Measurements from ENCODE around the gene NR2F1-AS1. TPM values are rescaled to one million over a fixed set of nuclear protein-coding genes. Genes with fewer than 3 reads are reported as not detected.
"Not testable (repeated sequence)": the region's sequence is repeated elsewhere in the genome, so short reads cannot be mapped to it uniquely, and the experiment has no call there.

The NR2F1-AS1 gene
- total RNA-seq, 2 donors from 2014 or later: 0.69 to 2.4 TPM

DNA sequence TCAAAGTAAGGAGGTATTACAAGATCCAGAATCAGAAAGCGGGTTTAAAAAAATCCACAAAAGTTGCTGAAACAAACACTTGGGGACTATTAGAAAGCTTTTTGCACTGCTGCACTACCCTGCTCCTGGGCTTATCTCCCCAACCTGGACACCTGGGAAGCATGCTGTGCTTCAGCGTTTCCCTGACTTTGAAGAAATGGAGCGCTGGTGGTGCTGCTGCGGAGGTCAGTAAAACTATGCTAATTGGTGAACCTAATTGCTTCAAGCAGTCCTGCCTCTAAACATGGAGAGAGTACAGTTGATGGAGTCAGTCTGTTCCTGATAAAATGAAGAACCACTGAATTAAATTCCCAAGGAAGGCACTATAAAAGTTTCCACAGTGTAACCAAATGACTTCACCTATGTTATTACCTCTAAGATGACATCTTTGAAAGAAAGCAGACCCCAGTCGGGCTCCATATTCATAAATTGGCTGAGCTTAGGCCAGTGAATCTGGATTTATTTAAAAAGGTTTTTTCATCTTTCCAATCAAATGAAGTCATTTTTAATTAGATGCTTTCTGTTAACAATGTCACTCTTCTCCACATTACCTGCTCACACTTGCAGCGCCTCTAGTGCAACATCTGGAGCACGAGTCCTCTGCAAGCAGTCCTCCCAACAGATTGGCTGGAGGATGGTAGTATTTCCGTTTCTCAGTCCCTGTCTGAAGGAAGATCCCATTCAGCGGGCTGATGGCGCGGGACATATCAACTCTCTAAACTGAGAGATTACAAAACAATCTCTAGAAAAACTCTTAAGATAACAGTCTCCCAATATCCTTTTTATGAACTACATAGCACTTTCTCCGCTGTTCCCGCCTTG is 11.5 kb downstream of the NR2F1-AS1 start:
- no peak overlapping the region for H3K27ac ChIP-seq
- DNase-seq: no peak
- peaks cover 42% of the 10 kb centered on the region for H3K27me3 ChIP-seq
- no peak overlapping the region for H3K9ac ChIP-seq (ENCODE audit: low read depth in 2 of 2, low read length in 2 of 2)
- H3K4me3 ChIP-seq: no peak overlapping the region
- intact Hi-C loops (cut with DNase I): no loop called here
- no peaks in the 10 kb centered on the region for H3K36me3 ChIP-seq
- TF ChIP-seq, protein P1, sequence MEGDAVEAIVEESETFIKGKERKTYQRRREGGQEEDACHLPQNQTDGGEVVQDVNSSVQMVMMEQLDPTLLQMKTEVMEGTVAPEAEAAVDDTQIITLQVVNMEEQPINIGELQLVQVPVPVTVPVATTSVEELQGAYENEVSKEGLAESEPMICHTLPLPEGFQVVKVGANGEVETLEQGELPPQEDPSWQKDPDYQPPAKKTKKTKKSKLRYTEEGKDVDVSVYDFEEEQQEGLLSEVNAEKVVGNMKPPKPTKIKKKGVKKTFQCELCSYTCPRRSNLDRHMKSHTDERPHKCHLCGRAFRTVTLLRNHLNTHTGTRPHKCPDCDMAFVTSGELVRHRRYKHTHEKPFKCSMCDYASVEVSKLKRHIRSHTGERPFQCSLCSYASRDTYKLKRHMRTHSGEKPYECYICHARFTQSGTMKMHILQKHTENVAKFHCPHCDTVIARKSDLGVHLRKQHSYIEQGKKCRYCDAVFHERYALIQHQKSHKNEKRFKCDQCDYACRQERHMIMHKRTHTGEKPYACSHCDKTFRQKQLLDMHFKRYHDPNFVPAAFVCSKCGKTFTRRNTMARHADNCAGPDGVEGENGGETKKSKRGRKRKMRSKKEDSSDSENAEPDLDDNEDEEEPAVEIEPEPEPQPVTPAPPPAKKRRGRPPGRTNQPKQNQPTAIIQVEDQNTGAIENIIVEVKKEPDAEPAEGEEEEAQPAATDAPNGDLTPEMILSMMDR (IDR thresholded peaks at IDR 0.05): no peak
- no peaks in the 10 kb centered on the region for H3K9me3 ChIP-seq
- no peaks in the 10 kb centered on the region for H3K4me1 ChIP-seq

DNA sequence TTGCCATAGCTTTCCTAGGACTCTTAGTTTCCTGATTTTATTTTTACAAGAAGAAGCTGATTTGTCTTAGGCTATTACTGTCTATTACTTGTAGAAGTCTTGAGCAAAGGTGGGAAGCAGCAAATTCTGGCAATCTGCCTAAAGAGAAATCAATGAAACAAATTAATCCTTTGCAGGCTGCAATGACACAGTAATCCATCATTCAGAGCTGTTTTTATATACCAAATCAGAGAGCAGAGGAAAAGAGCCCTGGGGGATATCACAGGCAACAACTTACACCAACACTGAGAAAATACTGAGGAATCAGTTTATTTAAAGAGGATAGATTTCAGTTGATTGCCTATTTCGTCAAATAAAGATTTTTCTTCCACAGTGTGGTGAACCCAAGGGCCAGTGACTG is 13.6 kb downstream of the NR2F1-AS1 start:
- no peaks in the 10 kb centered on the region for H3K9me3 ChIP-seq
- no peaks in the 10 kb centered on the region for H3K4me1 ChIP-seq
- H3K9ac ChIP-seq (ENCODE audit: low read depth in 2 of 2, low read length in 2 of 2): no peak overlapping the region
- H3K36me3 ChIP-seq: no peaks in the 10 kb centered on the region
- no peak for DNase-seq
- no peak overlapping the region for H3K27ac ChIP-seq
- peaks cover 23% of the 10 kb centered on the region for H3K27me3 ChIP-seq
- intact Hi-C loops (cut with DNase I): no loop called here
- H3K4me3 ChIP-seq: no peak overlapping the region
- TF ChIP-seq, protein P1 (IDR thresholded peaks at IDR 0.05): no peak

DNA sequence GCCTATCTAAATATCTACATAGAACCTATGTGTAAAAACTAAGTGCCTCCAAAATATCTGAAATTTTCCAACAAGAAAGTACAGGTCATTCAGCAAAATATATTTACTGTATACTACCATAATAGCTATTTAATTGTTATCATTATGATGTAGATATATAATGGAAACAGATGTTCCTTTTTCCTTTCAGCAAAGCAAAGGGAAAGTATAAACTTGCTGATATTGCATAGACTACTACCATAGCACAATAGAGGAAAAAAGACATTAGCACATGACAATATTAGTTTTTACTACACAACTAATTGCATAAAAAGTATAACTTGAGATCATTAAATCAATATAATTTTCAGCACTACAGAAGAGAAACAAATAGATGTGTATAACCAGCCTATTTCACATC is 14.9 kb downstream of the NR2F1-AS1 start:
- H3K9me3 ChIP-seq: no peaks in the 10 kb centered on the region
- intact Hi-C loops (cut with DNase I): no loop called here
- H3K27me3 ChIP-seq: peaks cover 9% of the 10 kb centered on the region
- no peak overlapping the region for H3K4me3 ChIP-seq
- no peaks in the 10 kb centered on the region for H3K36me3 ChIP-seq
- H3K27ac ChIP-seq: no peak overlapping the region
- H3K4me1 ChIP-seq: no peaks in the 10 kb centered on the region
- H3K9ac ChIP-seq (ENCODE audit: low read depth in 2 of 2, low read length in 2 of 2): no peak overlapping the region
- no peak for DNase-seq
- TF ChIP-seq, protein P1 (IDR thresholded peaks at IDR 0.05): no peak

DNA sequence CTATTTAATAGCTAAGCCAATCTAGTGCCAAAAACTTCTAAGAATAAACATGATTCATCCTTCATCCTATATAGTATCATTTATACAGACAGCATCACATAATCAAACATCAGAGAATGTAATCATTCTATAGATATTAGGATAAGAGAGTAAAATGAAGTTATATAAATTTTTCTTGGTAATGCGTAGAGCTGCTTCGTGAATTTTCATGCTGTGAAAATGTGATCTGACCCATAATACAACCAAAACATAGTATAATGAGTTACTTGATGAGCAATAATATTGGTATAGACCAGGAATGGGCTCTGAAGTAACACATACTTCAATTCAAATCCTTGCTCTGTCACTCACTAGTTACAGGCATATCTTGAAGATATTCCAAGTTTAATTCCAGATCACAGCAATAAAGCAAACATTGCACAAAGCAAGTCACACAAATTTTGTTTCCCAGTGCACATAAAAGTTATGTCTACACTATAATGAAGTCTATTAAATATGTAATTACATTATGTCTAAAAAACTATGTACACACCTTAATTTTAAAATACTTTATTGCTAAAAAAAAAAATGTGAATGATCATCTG is 23.9 kb downstream of the NR2F1-AS1 start:
- intact Hi-C loops (cut with DNase I): no loop called here
- no peak overlapping the region for H3K27ac ChIP-seq
- H3K9me3 ChIP-seq: no peaks in the 10 kb centered on the region
- no peak for DNase-seq
- H3K4me3 ChIP-seq: no peak overlapping the region
- H3K27me3 ChIP-seq: no peaks in the 10 kb centered on the region
- no peak overlapping the region for H3K9ac ChIP-seq (ENCODE audit: low read depth in 2 of 2, low read length in 2 of 2)
- TF ChIP-seq, protein P1 (IDR thresholded peaks at IDR 0.05): no peak
- H3K36me3 ChIP-seq: no peaks in the 10 kb centered on the region
- H3K4me1 ChIP-seq: no peaks in the 10 kb centered on the region

DNA sequence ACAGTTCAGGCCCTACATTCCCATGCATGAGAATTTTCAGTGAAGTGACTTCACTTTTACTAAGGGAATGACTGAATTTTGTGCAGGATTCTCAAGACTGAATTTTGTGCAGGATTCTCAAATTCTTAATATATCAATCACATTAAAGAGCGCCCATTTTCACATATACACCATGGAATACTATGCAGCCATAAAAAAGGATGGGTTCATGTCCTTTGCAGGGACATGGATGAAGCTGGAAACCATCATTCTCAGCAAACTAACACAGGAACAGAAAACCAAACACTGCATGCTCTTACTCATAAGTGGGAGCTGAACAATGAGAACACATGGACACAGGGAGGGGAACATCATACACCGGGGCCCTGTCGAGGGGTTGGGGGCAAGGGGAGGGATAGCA is 31.4 kb downstream of the NR2F1-AS1 start:
- H3K36me3 ChIP-seq; H3K9ac ChIP-seq (ENCODE audit: low read depth in 2 of 2, low read length in 2 of 2); H3K4me1 ChIP-seq; H3K27ac ChIP-seq; H3K4me3 ChIP-seq; H3K27me3 ChIP-seq; DNase-seq; H3K9me3 ChIP-seq; intact Hi-C loops (cut with DNase I): not testable (repeated sequence)

DNA sequence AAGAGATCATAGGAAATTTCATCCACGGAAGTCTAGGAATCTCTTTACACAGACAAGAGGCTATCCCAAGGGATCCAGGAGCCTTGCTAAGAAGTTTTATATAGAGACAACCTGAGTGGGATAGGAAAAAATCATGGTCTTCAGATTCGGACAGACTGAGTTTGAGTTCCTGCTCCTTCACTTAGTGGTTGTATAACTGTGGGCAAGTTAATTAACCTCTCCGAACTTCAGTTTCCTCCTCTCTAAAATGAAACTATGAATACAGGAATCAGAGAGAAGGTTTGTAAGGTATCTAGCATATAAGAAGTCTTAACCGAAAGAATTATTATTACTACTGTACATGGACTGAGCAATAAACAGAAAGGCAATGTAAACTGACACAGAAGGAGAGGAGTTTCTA is 35.1 kb downstream of the NR2F1-AS1 start:
- TF ChIP-seq, protein P1 (IDR thresholded peaks at IDR 0.05): no peak
- DNase-seq: no peak
- Histone ChIP-seq H3K27me3 (no peaks in the 10 kb centered on the region), H3K36me3 (no peaks in the 10 kb centered on the region), H3K27ac (no peak overlapping the region), H3K4me1 (no peaks in the 10 kb centered on the region), H3K9me3 (no peaks in the 10 kb centered on the region), H3K9ac (ENCODE audit: low read depth in 2 of 2, low read length in 2 of 2) (no peak overlapping the region), H3K4me3 (no peak overlapping the region)
- intact Hi-C loops (cut with DNase I): no loop called here

Measured in colonic mucosa (tissue), 4 donors.